HUES64 (cell line): ENCODE results near the gene ASS1.

ENCODE experiments used
- H3K27ac ChIP-seq: 2 replicates; pipeline ENCODE4 v1.7.0; 2013; ENCODE audit warnings: low read depth, low read length, inconsistent platforms
- H3K27me3 ChIP-seq: 2 replicates; pipeline ENCODE4 v1.6.1; 2013; ENCODE audit warnings: mild to moderate bottlenecking, low read length; ENCODE audit not compliant: insufficient read depth
- H3K36me3 ChIP-seq: 2 replicates; pipeline ENCODE4 v1.6.1; 2013; ENCODE audit warnings: mild to moderate bottlenecking, low read length; ENCODE audit not compliant: insufficient read depth
- H3K4me1 ChIP-seq: 2 replicates; pipeline ENCODE4 v1.6.1; 2013; ENCODE audit warnings: mild to moderate bottlenecking, low read length, moderate library complexity; ENCODE audit not compliant: insufficient read depth
- H3K4me3 ChIP-seq: 2 replicates; pipeline ENCODE4 v1.5.1; 2013; ENCODE audit warnings: mild to moderate bottlenecking, low read length, moderate library complexity
- H3K9ac ChIP-seq: 2 replicates; pipeline ENCODE4 v1.6.1; 2013; ENCODE audit warnings: mild to moderate bottlenecking, low read depth, low read length
- H3K9me3 ChIP-seq: 2 replicates; pipeline ENCODE4 v1.6.1; 2013; ENCODE audit warnings: low read depth, low read length; ENCODE audit not compliant: insufficient read depth
- whole genome bisulfite sequencing: fragments of 150-250, 120-280 bp; methylation state at CpG from one replicate; pipeline ENCODE4 v1.1.7; 2013; ENCODE audit warnings: missing lambda C conversion rate; 5-methylcytosine and 5-hydroxymethylcytosine counted together

The ASS1 gene

GRCh38 chr9:130448771-130449603, 4.2 kb downstream of the ASS1 start:
- Histone ChIP-seq H3K9ac (no peak overlapping the region), H3K4me3 (no peak overlapping the region)
- WGBS, result 89% methylated on average over 10 of the region's 10 CpGs

GRCh38 chr9:130450344-130451003, 5.7 kb downstream of the ASS1 start:
- Histone ChIP-seq H3K27me3 (peaks cover 5% of the 10 kb centered on the region), H3K4me3 (no peak overlapping the region), H3K27ac (no peak overlapping the region), H3K4me1 (peaks cover 25% of the 10 kb centered on the region), H3K9ac (no peak overlapping the region), H3K36me3 (no peaks in the 10 kb centered on the region), H3K9me3 (no peaks in the 10 kb centered on the region)
- WGBS, result 88% methylated on average over 15 of the region's 15 CpGs

More at GRCh38 chr9:130448771-130449603, 4.2 kb downstream of the ASS1 start:
- Histone ChIP-seq H3K36me3 (no peaks in the 10 kb centered on the region), H3K27me3 (peaks cover 18% of the 10 kb centered on the region), H3K9me3 (no peaks in the 10 kb centered on the region), H3K4me1 (peaks cover 29% of the 10 kb centered on the region), H3K27ac (no peak overlapping the region)

GRCh38 chr9:130451004-130451390, 6.2 kb downstream of the ASS1 start:
- Histone ChIP-seq H3K27ac (no peak overlapping the region), H3K9me3 (no peaks in the 10 kb centered on the region), H3K27me3 (peaks cover under 1% of the 10 kb centered on the region; the same call in 1 of the 2 replicates), H3K36me3 (no peaks in the 10 kb centered on the region), H3K4me1 (peaks cover 21% of the 10 kb centered on the region), H3K9ac (no peak overlapping the region), H3K4me3 (no peak overlapping the region)
- 84% methylated on average over 14 of the region's 14 CpGs for WGBS

- Histone ChIP-seq H3K9me3 (no peaks in the 10 kb centered on the region), H3K36me3 (no peaks in the 10 kb centered on the region), H3K27me3 (no peaks in the 10 kb centered on the region; the same call in 1 of the 2 replicates), H3K9ac (no peak overlapping the region), H3K27ac (no peak overlapping the region), H3K4me1 (peaks cover 14% of the 10 kb centered on the region), H3K4me3 (no peak overlapping the region)
- WGBS, result 71% methylated on average over 23 of the region's 23 CpGs
These were observed 7.0 kb downstream of the ASS1 start for GRCh38 chr9:130451509-130452388.

GRCh38 chr9:130452835-130453234, 8.1 kb downstream of the ASS1 start:
- H3K27me3 ChIP-seq, result no peaks in the 10 kb centered on the region
- H3K36me3 ChIP-seq, result no peaks in the 10 kb centered on the region
- peaks cover 4% of the 10 kb centered on the region for H3K4me1 ChIP-seq
- H3K27ac ChIP-seq, result no peak overlapping the region
- no peaks in the 10 kb centered on the region for H3K9me3 ChIP-seq
- H3K9ac ChIP-seq, result no peak overlapping the region
- WGBS, result 98% methylated on average over 4 of the region's 4 CpGs
- H3K4me3 ChIP-seq, result no peak overlapping the region

- no peak overlapping the region for H3K9ac ChIP-seq
- 90% methylated on average over 7 of the region's 7 CpGs for WGBS
These were observed 8.7 kb downstream of the ASS1 start for GRCh38 chr9:130453487-130453886.

GRCh38 chr9:130454096-130454811, 9.5 kb downstream of the ASS1 start:
- Histone ChIP-seq H3K4me3 (no peak overlapping the region), H3K36me3 (no peaks in the 10 kb centered on the region), H3K27ac (no peak overlapping the region), H3K4me1 (no peaks in the 10 kb centered on the region), H3K9me3 (no peaks in the 10 kb centered on the region), H3K27me3 (no peaks in the 10 kb centered on the region), H3K9ac (no peak overlapping the region)
- 92% methylated on average over 10 of the region's 10 CpGs for WGBS

More at GRCh38 chr9:130453487-130453886, 8.7 kb downstream of the ASS1 start:
- no peaks in the 10 kb centered on the region for H3K36me3 ChIP-seq
- no peak overlapping the region for H3K27ac ChIP-seq
- H3K27me3 ChIP-seq, result no peaks in the 10 kb centered on the region
- no peak overlapping the region for H3K4me3 ChIP-seq
- H3K4me1 ChIP-seq, result no peaks in the 10 kb centered on the region
- H3K9me3 ChIP-seq, result no peaks in the 10 kb centered on the region

- no peak overlapping the region for H3K27ac ChIP-seq
- 58% methylated on average over 3 of the region's 3 CpGs for WGBS
- H3K9me3 ChIP-seq, result no peaks in the 10 kb centered on the region
- H3K36me3 ChIP-seq, result no peaks in the 10 kb centered on the region
- H3K9ac ChIP-seq, result no peak overlapping the region
- H3K27me3 ChIP-seq, result no peaks in the 10 kb centered on the region
- H3K4me3 ChIP-seq, result no peak overlapping the region
- H3K4me1 ChIP-seq, result no peaks in the 10 kb centered on the region
These were observed 10.1 kb downstream of the ASS1 start for GRCh38 chr9:130454812-130455325.

- H3K9ac ChIP-seq, result no peak overlapping the region
- 93% methylated on average over 23 of the region's 23 CpGs for WGBS
- no peaks in the 10 kb centered on the region for H3K9me3 ChIP-seq
These were observed 13.5 kb downstream of the ASS1 start for GRCh38 chr9:130458027-130458803.

GRCh38 chr9:130458804-130459067, 14.0 kb downstream of the ASS1 start:
- Histone ChIP-seq H3K27me3 (no peaks in the 10 kb centered on the region; the same call in 1 of the 2 replicates), H3K36me3 (no peaks in the 10 kb centered on the region), H3K4me1 (no peaks in the 10 kb centered on the region), H3K27ac (no peak overlapping the region), H3K4me3 (no peak overlapping the region), H3K9ac (no peak overlapping the region), H3K9me3 (no peaks in the 10 kb centered on the region)
- WGBS, result 92% methylated on average over 5 of the region's 5 CpGs

More at GRCh38 chr9:130458027-130458803, 13.5 kb downstream of the ASS1 start:
- H3K4me3 ChIP-seq, result no peak overlapping the region
- H3K27me3 ChIP-seq, result no peaks in the 10 kb centered on the region; the same call in 1 of the 2 replicates
- no peaks in the 10 kb centered on the region for H3K36me3 ChIP-seq
- H3K27ac ChIP-seq, result no peak overlapping the region
- H3K4me1 ChIP-seq, result no peaks in the 10 kb centered on the region
